ENCODE data around the gene CXCR4. TPM values are rescaled to one million over a fixed set of nuclear protein-coding genes. Genes with fewer than 3 reads are reported as not detected.

Gene CXCR4
- total and polyA plus RNA-seq, 10 of the 15 experiments (the other 5 are each of a cell fraction or from before 2014, with no cell fraction given): 31.1 to 749 (median 52.7) TPM

GRCh38 chr2:136117391-136117841, 533 bp downstream of the CXCR4 start (continued):
- TF ChIP-seq CUX1 (IDR thresholded peaks at IDR 0.05; ENCODE audit: insufficient replicate concordance, low read depth, low read length) (peak; percentile 11), BMI1 (IDR thresholded peaks at IDR 0.05; ENCODE audit: borderline replicate concordance) (peak; percentile 48), RFX5 (IDR thresholded peaks at IDR 0.05; ENCODE audit: low read depth, low read length) (no peak), YBX1 (IDR thresholded peaks at IDR 0.05) (no peak), ATF3 (IDR thresholded peaks at IDR 0.05; ENCODE audit: borderline replicate concordance, extremely low read depth, low read depth, low read length) (no peak), TBL1XR1 (IDR thresholded peaks at IDR 0.05; ENCODE audit: low read depth, low read length) (0 out of 2 replicates have a peak, but pooled peaks have one; percentile 9), MEF2A (IDR thresholded peaks at IDR 0.05; ENCODE audit: insufficient read depth, low read depth, low read length) (no peak), CBX3 (IDR thresholded peaks at IDR 0.05; ENCODE audit: borderline replicate concordance, low read depth) (no peak), IKZF2 (IDR thresholded peaks at IDR 0.05) (no peak), HDGF (IDR thresholded peaks at IDR 0.05) (no peak), NR2C1 (IDR thresholded peaks at IDR 0.05) (no peak), BACH1 (IDR thresholded peaks at IDR 0.05; ENCODE audit: borderline replicate concordance) (peak; percentile 97), ZBTB40 (IDR thresholded peaks at IDR 0.05; ENCODE audit: borderline replicate concordance) (no peak), RELA (IDR thresholded peaks at IDR 0.05; ENCODE audit: borderline replicate concordance, partially characterized antibody) (no peak), ZBTB11 (CRISPR knock-in tag; IDR thresholded peaks at IDR 0.05) (no peak)
- TF ChIP-seq, protein P1, sequence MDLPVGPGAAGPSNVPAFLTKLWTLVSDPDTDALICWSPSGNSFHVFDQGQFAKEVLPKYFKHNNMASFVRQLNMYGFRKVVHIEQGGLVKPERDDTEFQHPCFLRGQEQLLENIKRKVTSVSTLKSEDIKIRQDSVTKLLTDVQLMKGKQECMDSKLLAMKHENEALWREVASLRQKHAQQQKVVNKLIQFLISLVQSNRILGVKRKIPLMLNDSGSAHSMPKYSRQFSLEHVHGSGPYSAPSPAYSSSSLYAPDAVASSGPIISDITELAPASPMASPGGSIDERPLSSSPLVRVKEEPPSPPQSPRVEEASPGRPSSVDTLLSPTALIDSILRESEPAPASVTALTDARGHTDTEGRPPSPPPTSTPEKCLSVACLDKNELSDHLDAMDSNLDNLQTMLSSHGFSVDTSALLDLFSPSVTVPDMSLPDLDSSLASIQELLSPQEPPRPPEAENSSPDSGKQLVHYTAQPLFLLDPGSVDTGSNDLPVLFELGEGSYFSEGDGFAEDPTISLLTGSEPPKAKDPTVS (IDR thresholded peaks at IDR 0.05; ENCODE audit: low read depth, low read length): no peak

All from GM12878 (cell line).